Activated naive CD4-positive, alpha-beta T cell treated with anti-CD3 and anti-CD28 coated beads, Interleukin-2, amount 10 ng/mL, durations not matched to agents 7 days and 5 days (primary cell): ENCODE data around the gene IRAK4.

Experiments used
- CTCF ChIA-PET: fragments of 350-600 bp; sonication (Branson Sonifier 250); formaldehyde crosslinking; loops from one replicate; lab custom pipeline; 2021; ENCODE audit warnings: antibody characterized with exemption; lab: Charles Lee
- DNase-seq: peaks from one replicate; pipeline ENCODE4 v3.0.0-alpha.2; 2020
- H3K27ac Mint-ChIP-seq: one replicate; pipeline ENCODE4 v1.8.0; 2021; ENCODE audit warnings: mild to moderate bottlenecking, moderate library complexity, mixed read lengths
- H3K27me3 Mint-ChIP-seq: one replicate; pipeline ENCODE4 v1.8.0; 2021; ENCODE audit warnings: mild to moderate bottlenecking, mixed read lengths
- H3K36me3 Mint-ChIP-seq: one replicate; pipeline ENCODE4 v1.8.0; 2021; ENCODE audit warnings: mixed read lengths
- H3K4me1 Mint-ChIP-seq: one replicate; pipeline ENCODE4 v1.8.0; 2021; ENCODE audit warnings: mixed read lengths
- H3K4me3 Mint-ChIP-seq: one replicate; pipeline ENCODE4 v1.8.0; 2021; ENCODE audit warnings: mild to moderate bottlenecking, moderate library complexity, mixed read lengths
- H3K9me3 Mint-ChIP-seq: one replicate; pipeline ENCODE4 v1.8.0; 2021; ENCODE audit warnings: mixed read lengths

The IRAK4 gene

GRCh38 chr12:43797561-43798217 lies 38.9 kb downstream of the IRAK4 start:
- Mint-ChIP-seq H3K36me3 (peaks cover 25% of the 10 kb centered on the region), H3K4me1 (peaks cover 5% of the 10 kb centered on the region), H3K27ac (no peak overlapping the region), H3K9me3 (no peaks in the 10 kb centered on the region), H3K27me3 (no peaks in the 10 kb centered on the region), H3K4me3 (no peak overlapping the region)
- CTCF ChIA-PET, result no interaction called here
- no peak for DNase-seq

GRCh38 chr12:43805149-43805859 lies 46.6 kb downstream of the IRAK4 start:
- DNase-seq, result no peak
- peak overlapping the region; percentile 100 for H3K27ac Mint-ChIP-seq
- no peaks in the 10 kb centered on the region for H3K9me3 Mint-ChIP-seq
- CTCF ChIA-PET, result interaction anchor here (0.6 to 1.3 kb wide), 2 partner anchors 9 to 19 kb away, joined by 3 to 6 read pairs; no protein-coding TSS in a partner anchor
- peaks cover 39% of the 10 kb centered on the region for H3K4me1 Mint-ChIP-seq
- H3K36me3 Mint-ChIP-seq, result peaks cover 13% of the 10 kb centered on the region
- peak overlapping the region; percentile 96 for H3K4me3 Mint-ChIP-seq
- H3K27me3 Mint-ChIP-seq, result no peaks in the 10 kb centered on the region

GRCh38 chr12:43805860-43806736 lies 47.3 kb downstream of the IRAK4 start, which contains the start of gene TWF1:
Gene TWF1, minus strand, starts transcription at chr12:43806317. Its CDS starts 72 bp downstream, at chr12:43806245.
- peak within 1 kb of the TSS; percentile 96 for H3K4me3 Mint-ChIP-seq
- H3K27me3 Mint-ChIP-seq, result no peaks in the 10 kb centered on the region
- peaks cover 12% of the 10 kb centered on the region for H3K36me3 Mint-ChIP-seq
- peak within 1 kb of the TSS; percentile 100 for H3K27ac Mint-ChIP-seq
- peaks cover 39% of the 10 kb centered on the region for H3K4me1 Mint-ChIP-seq
- H3K9me3 Mint-ChIP-seq, result no peaks in the 10 kb centered on the region
- DNase-seq, result peak; percentile 90
- CTCF ChIA-PET, result interaction anchor here (0.6 to 1.3 kb wide), 3 partner anchors 8 to 31 kb away, joined by 3 to 6 read pairs (median 3); no protein-coding TSS in a partner anchor

GRCh38 chr12:43806737-43807072 lies 48.0 kb downstream of the IRAK4 start:
- CTCF ChIA-PET, result interaction anchor here (0.7 to 1.3 kb wide), 2 partner anchors 20 to 32 kb away, joined by 3 to 6 read pairs; no protein-coding TSS in a partner anchor
- no peaks in the 10 kb centered on the region for H3K27me3 Mint-ChIP-seq
- H3K36me3 Mint-ChIP-seq, result peaks cover 11% of the 10 kb centered on the region
- DNase-seq, result no peak
- H3K4me3 Mint-ChIP-seq, result peak overlapping the region; percentile 96
- H3K4me1 Mint-ChIP-seq, result peaks cover 41% of the 10 kb centered on the region
- H3K27ac Mint-ChIP-seq, result peak overlapping the region; percentile 100
- no peaks in the 10 kb centered on the region for H3K9me3 Mint-ChIP-seq

- H3K27ac Mint-ChIP-seq, result peak overlapping the region; percentile 100
- H3K4me1 Mint-ChIP-seq, result peaks cover 39% of the 10 kb centered on the region
- H3K36me3 Mint-ChIP-seq, result peaks cover 11% of the 10 kb centered on the region
- DNase-seq, result no peak
- CTCF ChIA-PET, result no interaction called here
- no peaks in the 10 kb centered on the region for H3K9me3 Mint-ChIP-seq
- H3K4me3 Mint-ChIP-seq, result peak overlapping the region; percentile 96
- H3K27me3 Mint-ChIP-seq, result no peaks in the 10 kb centered on the region
Measured at GRCh38 chr12:43807386-43807785, 48.6 kb downstream of the IRAK4 start.

- no peak for DNase-seq
- Mint-ChIP-seq H3K36me3 (no peaks in the 10 kb centered on the region), H3K27me3 (no peaks in the 10 kb centered on the region), H3K4me1 (peaks cover 14% of the 10 kb centered on the region), H3K27ac (no peak overlapping the region), H3K4me3 (no peak overlapping the region), H3K9me3 (no peaks in the 10 kb centered on the region)
- CTCF ChIA-PET, result no interaction called here
Measured at GRCh38 chr12:43812057-43812456, 53.3 kb downstream of the IRAK4 start.

- no peak overlapping the region for H3K27ac Mint-ChIP-seq
- no peak for DNase-seq
- no peak overlapping the region for H3K4me3 Mint-ChIP-seq
- no peaks in the 10 kb centered on the region for H3K27me3 Mint-ChIP-seq
- H3K4me1 Mint-ChIP-seq, result peaks cover 8% of the 10 kb centered on the region
- CTCF ChIA-PET, result no interaction called here
- no peaks in the 10 kb centered on the region for H3K9me3 Mint-ChIP-seq
- no peaks in the 10 kb centered on the region for H3K36me3 Mint-ChIP-seq
Measured at GRCh38 chr12:43812926-43813325, 54.2 kb downstream of the IRAK4 start.

- Mint-ChIP-seq H3K4me3 (no peak overlapping the region), H3K27me3 (no peaks in the 10 kb centered on the region), H3K36me3 (no peaks in the 10 kb centered on the region), H3K9me3 (no peaks in the 10 kb centered on the region), H3K27ac (no peak overlapping the region), H3K4me1 (peaks cover 4% of the 10 kb centered on the region)
- DNase-seq, result no peak
- CTCF ChIA-PET, result no interaction called here
Measured at GRCh38 chr12:43815416-43815815, 56.7 kb downstream of the IRAK4 start.

GRCh38 chr12:43816168-43816567 lies 57.4 kb downstream of the IRAK4 start:
- Mint-ChIP-seq H3K27ac (no peak overlapping the region), H3K27me3 (no peaks in the 10 kb centered on the region), H3K4me1 (peaks cover 2% of the 10 kb centered on the region), H3K4me3 (no peak overlapping the region), H3K36me3 (no peaks in the 10 kb centered on the region), H3K9me3 (no peaks in the 10 kb centered on the region)
- DNase-seq, result no peak
- CTCF ChIA-PET, result no interaction called here

- H3K9me3 Mint-ChIP-seq, result no peaks in the 10 kb centered on the region
- H3K27me3 Mint-ChIP-seq, result peaks cover 4% of the 10 kb centered on the region
- CTCF ChIA-PET, result no interaction called here
- no peaks in the 10 kb centered on the region for H3K4me1 Mint-ChIP-seq
- H3K27ac Mint-ChIP-seq, result no peak overlapping the region
- H3K36me3 Mint-ChIP-seq, result no peaks in the 10 kb centered on the region
- no peak for DNase-seq
- no peak overlapping the region for H3K4me3 Mint-ChIP-seq
Measured at GRCh38 chr12:43824207-43824775, 65.5 kb downstream of the IRAK4 start.

- Mint-ChIP-seq H3K36me3 (no peaks in the 10 kb centered on the region), H3K9me3 (no peaks in the 10 kb centered on the region), H3K27me3 (peaks cover 4% of the 10 kb centered on the region), H3K27ac (no peak overlapping the region), H3K4me3 (no peak overlapping the region), H3K4me1 (peaks cover 1% of the 10 kb centered on the region)
- DNase-seq, result no peak
- CTCF ChIA-PET, result no interaction called here
Measured at GRCh38 chr12:43826681-43827080, 67.9 kb downstream of the IRAK4 start.

GRCh38 chr12:43827093-43827492 lies 68.3 kb downstream of the IRAK4 start:
- H3K9me3 Mint-ChIP-seq, result no peaks in the 10 kb centered on the region
- DNase-seq, result no peak
- H3K4me3 Mint-ChIP-seq, result no peak overlapping the region
- H3K27ac Mint-ChIP-seq, result no peak overlapping the region
- H3K36me3 Mint-ChIP-seq, result no peaks in the 10 kb centered on the region
- peaks cover 4% of the 10 kb centered on the region for H3K27me3 Mint-ChIP-seq
- CTCF ChIA-PET, result no interaction called here
- H3K4me1 Mint-ChIP-seq, result peaks cover 5% of the 10 kb centered on the region

- H3K36me3 Mint-ChIP-seq, result no peaks in the 10 kb centered on the region
- no peak overlapping the region for H3K4me3 Mint-ChIP-seq
- no peak overlapping the region for H3K27ac Mint-ChIP-seq
- CTCF ChIA-PET, result no interaction called here
- peaks cover 28% of the 10 kb centered on the region for H3K4me1 Mint-ChIP-seq
- no peaks in the 10 kb centered on the region for H3K9me3 Mint-ChIP-seq
- no peak for DNase-seq
- H3K27me3 Mint-ChIP-seq, result peaks cover 13% of the 10 kb centered on the region
Measured at GRCh38 chr12:43832463-43833168, 73.9 kb downstream of the IRAK4 start.
